ENCODE data around the gene CFAP57. TPM values are rescaled to one million over a fixed set of nuclear protein-coding genes. Genes with fewer than 3 reads are reported as not detected.

Gene CFAP57
- polyA plus RNA-seq, 1 experiment, result 0.27 TPM

- no peaks in the 10 kb centered on the region for H3K36me3 ChIP-seq (ENCODE audit: control insufficient read depth, insufficient read depth, low read length)
- CTCF ChIA-PET, result interaction anchor here (1.6 kb wide), 1 partner anchor 9 kb away, joined by 4 read pairs; no protein-coding TSS in a partner anchor
- no peak overlapping the region for H3K4me3 ChIP-seq (ENCODE audit: low read depth, low read length)
- no peak for TF ChIP-seq CTCF (IDR thresholded peaks at IDR 0.05; ENCODE audit: insufficient read depth, low read depth, low read length)
- POLR2A ChIA-PET, result no interaction called here
- no peak for DNase-seq (ENCODE audit: low read depth)
- H3K27me3 ChIP-seq (ENCODE audit: control insufficient read depth, insufficient read depth, low read length), result peaks cover 4% of the 10 kb centered on the region
Observed at GRCh38 chr1:43258370-43258769, 86.2 kb downstream of the CFAP57 start.

GRCh38 chr1:43265431-43265830 is 93.3 kb downstream of the CFAP57 start:
- CTCF ChIA-PET, result no interaction called here
- Histone ChIP-seq H3K36me3 (ENCODE audit: control insufficient read depth, insufficient read depth, low read length) (no peaks in the 10 kb centered on the region), H3K4me3 (ENCODE audit: low read depth, low read length) (no peak overlapping the region), H3K27me3 (ENCODE audit: control insufficient read depth, insufficient read depth, low read length) (peaks cover 5% of the 10 kb centered on the region)
- TF ChIP-seq CTCF (IDR thresholded peaks at IDR 0.05; ENCODE audit: insufficient read depth, low read depth, low read length), result no peak
- POLR2A ChIA-PET, result no interaction called here
- no peak for DNase-seq (ENCODE audit: low read depth)

GRCh38 chr1:43266881-43267280 is 94.8 kb downstream of the CFAP57 start:
- H3K4me3 ChIP-seq (ENCODE audit: low read depth, low read length), result no peak overlapping the region
- ChIA-PET CTCF (interaction anchor here (0.6 to 1.4 kb wide), 2 partner anchors 9 to 28 kb away, joined by 3 to 4 read pairs; no protein-coding TSS in a partner anchor), POLR2A (interaction anchor here (0.6 kb wide), 1 partner anchor 500 kb away, joined by 4 read pairs; no protein-coding TSS in a partner anchor)
- peaks cover 6% of the 10 kb centered on the region for H3K27me3 ChIP-seq (ENCODE audit: control insufficient read depth, insufficient read depth, low read length)
- H3K36me3 ChIP-seq (ENCODE audit: control insufficient read depth, insufficient read depth, low read length), result no peaks in the 10 kb centered on the region
- TF ChIP-seq CTCF (IDR thresholded peaks at IDR 0.05; ENCODE audit: insufficient read depth, low read depth, low read length), result no peak
- no peak for DNase-seq (ENCODE audit: low read depth)

- Histone ChIP-seq H3K27me3 (ENCODE audit: control insufficient read depth, insufficient read depth, low read length) (peaks cover 6% of the 10 kb centered on the region), H3K36me3 (ENCODE audit: control insufficient read depth, insufficient read depth, low read length) (no peaks in the 10 kb centered on the region), H3K4me3 (ENCODE audit: low read depth, low read length) (no peak overlapping the region)
- CTCF ChIA-PET, result interaction anchor here (0.6 to 1.4 kb wide), 2 partner anchors 9 to 29 kb away, joined by 3 to 4 read pairs; no protein-coding TSS in a partner anchor
- peak; percentile 47 for DNase-seq (ENCODE audit: low read depth)
- no peak for TF ChIP-seq CTCF (IDR thresholded peaks at IDR 0.05; ENCODE audit: insufficient read depth, low read depth, low read length)
- POLR2A ChIA-PET, result no interaction called here
Observed at GRCh38 chr1:43267291-43267805, 95.2 kb downstream of the CFAP57 start.

- H3K27me3 ChIP-seq (ENCODE audit: control insufficient read depth, insufficient read depth, low read length), result peaks cover 6% of the 10 kb centered on the region
- no peak for DNase-seq (ENCODE audit: low read depth)
- TF ChIP-seq CTCF (IDR thresholded peaks at IDR 0.05; ENCODE audit: insufficient read depth, low read depth, low read length), result no peak
- ChIA-PET POLR2A (no interaction called here), CTCF (interaction anchor here (1.4 kb wide), 1 partner anchor 10 kb away, joined by 4 read pairs; no protein-coding TSS in a partner anchor)
- no peaks in the 10 kb centered on the region for H3K36me3 ChIP-seq (ENCODE audit: control insufficient read depth, insufficient read depth, low read length)
- no peak overlapping the region for H3K4me3 ChIP-seq (ENCODE audit: low read depth, low read length)
Observed at GRCh38 chr1:43267818-43268425, 95.8 kb downstream of the CFAP57 start.

All from BJ (cell line).